ENCODE results near the gene INTS15. TPM values are rescaled to one million over a fixed set of nuclear protein-coding genes. Genes with fewer than 3 reads are reported as not detected.
A peak's percentile ranks its signal among the peaks of the same experiment; 100 is the strongest.

The INTS15 gene
- polyA plus RNA-seq, 4 donors = 15.0 to 28.7 (median 16.4) TPM

DNA sequence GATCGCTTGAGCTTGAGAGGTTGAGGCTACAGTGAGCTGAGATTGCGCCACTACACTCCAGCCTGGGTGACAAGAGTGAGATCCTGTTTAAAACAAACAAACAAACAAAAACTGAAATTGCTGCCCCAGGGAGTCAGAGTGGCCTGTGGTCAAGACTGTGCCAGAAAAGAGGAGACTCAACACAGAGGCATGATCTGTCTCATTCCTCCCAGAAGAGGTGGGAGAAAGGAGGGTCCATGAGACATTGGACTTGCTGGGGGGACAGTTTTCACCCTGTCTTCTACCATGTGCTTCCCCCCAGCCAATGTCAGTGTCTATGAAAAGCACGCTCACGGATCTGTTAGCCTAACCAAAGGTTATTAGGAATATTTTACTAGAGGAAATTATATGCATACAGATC lies 28.8 kb downstream of the INTS15 start:
- WGBS, 3 donors = 77 to 87% (median 83%) methylated on average over 4 of the region's 4 CpGs
- FAIRE-seq = no peak
- Histone ChIP-seq H3K27me3 (ENCODE audit: control insufficient read depth in 3 of 3, insufficient read depth in 3 of 3, low read length in 3 of 3) (peaks cover 0 to 8% (median 3%) of the 10 kb centered on the region in 3 donors), H3K9me3 (ENCODE audit: control insufficient read depth in 2 of 2, insufficient read depth in 1 of 2, low read depth in 1 of 2, low read length in 1 of 2) (no peaks in the 10 kb centered on the region), H3K27ac (ENCODE audit: low read depth in 1 of 3, low read length in 2 of 3) (no peak overlapping the region), H3K36me3 (ENCODE audit: control insufficient read depth in 3 of 3, insufficient read depth in 2 of 3, low read depth in 1 of 3, low read length in 3 of 3) (peaks cover 0 to 34% (median 0%) of the 10 kb centered on the region in 3 donors), H3K4me1 (ENCODE audit: control insufficient read depth in 3 of 3, insufficient read depth in 2 of 3, low read depth in 1 of 3, low read length in 2 of 3) (peaks cover 0 to 7% (median 2%) of the 10 kb centered on the region in 3 donors), H3K4me3 (ENCODE audit: low read depth in 1 of 3, low read length in 3 of 3) (no peak overlapping the region)
- no peak for DNase-seq

GRCh38 chr7:6619961-6620360 lies 30.1 kb downstream of the INTS15 start:
- peaks cover 0 to 34% (median 0%) of the 10 kb centered on the region in 3 donors for H3K36me3 ChIP-seq (ENCODE audit: control insufficient read depth in 3 of 3, insufficient read depth in 2 of 3, low read depth in 1 of 3, low read length in 3 of 3)
- 10 to 59% (median 17%) methylated on average over 3 of the region's 3 CpGs for WGBS, 3 donors
- peaks cover 0 to 5% (median 2%) of the 10 kb centered on the region in 3 donors for H3K4me1 ChIP-seq (ENCODE audit: control insufficient read depth in 3 of 3, insufficient read depth in 2 of 3, low read depth in 1 of 3, low read length in 2 of 3)
- no peaks in the 10 kb centered on the region for H3K9me3 ChIP-seq (ENCODE audit: control insufficient read depth in 2 of 2, insufficient read depth in 1 of 2, low read depth in 1 of 2, low read length in 1 of 2)
- no peak for FAIRE-seq
- no peak overlapping the region for H3K27ac ChIP-seq (ENCODE audit: low read depth in 1 of 3, low read length in 2 of 3)
- H3K4me3 ChIP-seq (ENCODE audit: low read depth in 1 of 3, low read length in 3 of 3) = no peak overlapping the region
- DNase-seq = peak in 1 of 2 donors; percentile 26
- H3K27me3 ChIP-seq (ENCODE audit: control insufficient read depth in 3 of 3, insufficient read depth in 3 of 3, low read length in 3 of 3) = peaks cover 0 to 5% (median 1%) of the 10 kb centered on the region in 3 donors

GRCh38 chr7:6621195-6622133 lies 31.6 kb downstream of the INTS15 start:
- DNase-seq (peak in 1 of 2 donors; percentile 41), FAIRE-seq (no peak)
- WGBS, 3 donors = 61 to 80% (median 70%) methylated on average over 20 of the region's 20 CpGs
- H3K27me3 ChIP-seq (ENCODE audit: control insufficient read depth in 3 of 3, insufficient read depth in 3 of 3, low read length in 3 of 3) = no peaks in the 10 kb centered on the region
- no peak overlapping the region for H3K4me3 ChIP-seq (ENCODE audit: low read depth in 1 of 3, low read length in 3 of 3)
- H3K9me3 ChIP-seq (ENCODE audit: control insufficient read depth in 2 of 2, insufficient read depth in 1 of 2, low read depth in 1 of 2, low read length in 1 of 2) = no peaks in the 10 kb centered on the region
- H3K36me3 ChIP-seq (ENCODE audit: control insufficient read depth in 3 of 3, insufficient read depth in 2 of 3, low read depth in 1 of 3, low read length in 3 of 3) = peaks cover 0 to 37% (median 0%) of the 10 kb centered on the region in 3 donors
- H3K4me1 ChIP-seq (ENCODE audit: control insufficient read depth in 3 of 3, insufficient read depth in 2 of 3, low read depth in 1 of 3, low read length in 2 of 3) = peaks cover 0 to 2% (median 0%) of the 10 kb centered on the region in 3 donors
- no peak overlapping the region for H3K27ac ChIP-seq (ENCODE audit: low read depth in 1 of 3, low read length in 2 of 3)

DNA sequence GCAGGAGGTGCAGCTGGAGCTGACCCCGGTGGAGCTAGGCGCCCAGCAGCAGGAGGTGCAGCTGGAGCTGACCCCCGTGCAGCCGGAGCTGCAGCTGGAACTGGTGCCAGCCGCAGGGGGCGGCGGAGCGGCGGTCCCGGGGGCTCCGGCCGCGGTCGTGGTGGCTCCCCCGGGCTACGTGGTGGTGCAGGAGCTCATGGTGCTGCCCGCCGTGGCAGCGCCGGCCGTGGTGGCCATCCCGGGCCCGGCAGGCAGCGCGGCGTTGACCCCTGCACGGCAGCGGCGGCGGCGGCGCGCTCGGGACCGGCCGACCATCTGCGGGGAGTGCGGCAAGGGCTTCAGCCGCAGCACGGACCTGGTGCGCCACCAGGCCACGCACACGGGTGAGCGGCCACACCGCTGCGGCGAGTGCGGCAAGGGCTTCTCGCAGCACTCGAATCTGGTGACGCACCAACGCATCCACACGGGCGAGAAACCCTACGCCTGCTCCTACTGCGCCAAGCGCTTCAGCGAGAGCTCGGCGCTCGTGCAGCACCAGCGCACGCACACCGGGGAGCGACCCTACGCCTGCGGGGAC lies 32.4 kb downstream of the INTS15 start:
- FAIRE-seq (no peak), DNase-seq (no peak)
- no peaks in the 10 kb centered on the region for H3K27me3 ChIP-seq (ENCODE audit: control insufficient read depth in 3 of 3, insufficient read depth in 3 of 3, low read length in 3 of 3)
- H3K27ac ChIP-seq (ENCODE audit: low read depth in 1 of 3, low read length in 2 of 3) = no peak overlapping the region
- H3K36me3 ChIP-seq (ENCODE audit: control insufficient read depth in 3 of 3, insufficient read depth in 2 of 3, low read depth in 1 of 3, low read length in 3 of 3) = peaks cover 0 to 36% (median 0%) of the 10 kb centered on the region in 3 donors
- H3K4me1 ChIP-seq (ENCODE audit: control insufficient read depth in 3 of 3, insufficient read depth in 2 of 3, low read depth in 1 of 3, low read length in 2 of 3) = peaks cover 0 to 2% (median 0%) of the 10 kb centered on the region in 3 donors
- no peak overlapping the region for H3K4me3 ChIP-seq (ENCODE audit: low read depth in 1 of 3, low read length in 3 of 3)
- 95 to 97% (median 97%) methylated on average over 48 to 67 of the region's 67 CpGs for WGBS, 3 donors
- H3K9me3 ChIP-seq (ENCODE audit: control insufficient read depth in 2 of 2, insufficient read depth in 1 of 2, low read depth in 1 of 2, low read length in 1 of 2) = no peaks in the 10 kb centered on the region

- Histone ChIP-seq H3K4me3 (ENCODE audit: low read depth in 1 of 3, low read length in 3 of 3) (no peak overlapping the region), H3K36me3 (ENCODE audit: control insufficient read depth in 3 of 3, insufficient read depth in 2 of 3, low read depth in 1 of 3, low read length in 3 of 3) (peaks cover 0 to 29% (median 0%) of the 10 kb centered on the region in 3 donors), H3K27ac (ENCODE audit: low read depth in 1 of 3, low read length in 2 of 3) (no peak overlapping the region), H3K9me3 (ENCODE audit: control insufficient read depth in 2 of 2, insufficient read depth in 1 of 2, low read depth in 1 of 2, low read length in 1 of 2) (no peaks in the 10 kb centered on the region), H3K4me1 (ENCODE audit: control insufficient read depth in 3 of 3, insufficient read depth in 2 of 3, low read depth in 1 of 3, low read length in 2 of 3) (peaks cover 0 to 2% (median 0%) of the 10 kb centered on the region in 3 donors), H3K27me3 (ENCODE audit: control insufficient read depth in 3 of 3, insufficient read depth in 3 of 3, low read length in 3 of 3) (no peaks in the 10 kb centered on the region)
- WGBS, 3 donors = 62 to 75% (median 74%) methylated on average over 15 of the region's 15 CpGs
- no peak for FAIRE-seq
- DNase-seq = no peak
These were observed 33.9 kb downstream of the INTS15 start for GRCh38 chr7:6623589-6624245.

GRCh38 chr7:6624246-6624611 lies 34.4 kb downstream of the INTS15 start:
- Histone ChIP-seq H3K27me3 (ENCODE audit: control insufficient read depth in 3 of 3, insufficient read depth in 3 of 3, low read length in 3 of 3) (no peaks in the 10 kb centered on the region), H3K36me3 (ENCODE audit: control insufficient read depth in 3 of 3, insufficient read depth in 2 of 3, low read depth in 1 of 3, low read length in 3 of 3) (peaks cover 0 to 29% (median 0%) of the 10 kb centered on the region in 3 donors), H3K27ac (ENCODE audit: low read depth in 1 of 3, low read length in 2 of 3) (no peak overlapping the region), H3K9me3 (ENCODE audit: control insufficient read depth in 2 of 2, insufficient read depth in 1 of 2, low read depth in 1 of 2, low read length in 1 of 2) (no peaks in the 10 kb centered on the region), H3K4me1 (ENCODE audit: control insufficient read depth in 3 of 3, insufficient read depth in 2 of 3, low read depth in 1 of 3, low read length in 2 of 3) (peaks cover 0 to 2% (median 0%) of the 10 kb centered on the region in 3 donors), H3K4me3 (ENCODE audit: low read depth in 1 of 3, low read length in 3 of 3) (no peak overlapping the region)
- 67 to 79% (median 74%) methylated on average over 3 of the region's 3 CpGs for WGBS, 3 donors
- DNase-seq (no peak), FAIRE-seq (no peak)

DNA sequence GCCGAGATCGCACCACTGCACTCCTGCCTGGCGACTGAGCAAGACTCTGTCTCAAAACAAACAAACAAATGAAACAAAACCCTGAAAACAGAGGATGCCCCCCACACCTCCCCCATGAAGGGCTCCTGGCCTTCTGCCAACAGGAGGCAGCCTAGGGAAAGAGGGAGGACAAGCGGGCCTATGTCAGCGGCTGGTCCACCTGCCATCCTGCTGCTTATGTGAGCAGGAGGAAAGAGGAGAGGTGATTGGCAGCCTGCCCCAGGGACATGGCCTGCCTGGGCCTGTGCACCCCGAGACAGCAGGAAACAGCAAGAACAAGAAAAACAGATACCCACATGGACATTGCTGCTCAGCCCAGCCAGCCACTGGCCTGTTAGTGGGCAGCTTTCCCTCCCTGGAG lies 38.2 kb downstream of the INTS15 start:
- Histone ChIP-seq H3K4me3 (ENCODE audit: low read depth in 1 of 3, low read length in 3 of 3) (no peak overlapping the region), H3K27me3 (ENCODE audit: control insufficient read depth in 3 of 3, insufficient read depth in 3 of 3, low read length in 3 of 3) (no peaks in the 10 kb centered on the region), H3K4me1 (ENCODE audit: control insufficient read depth in 3 of 3, insufficient read depth in 2 of 3, low read depth in 1 of 3, low read length in 2 of 3) (peaks cover 0 to 1% (median 0%) of the 10 kb centered on the region in 3 donors), H3K9me3 (ENCODE audit: control insufficient read depth in 2 of 2, insufficient read depth in 1 of 2, low read depth in 1 of 2, low read length in 1 of 2) (no peaks in the 10 kb centered on the region), H3K36me3 (ENCODE audit: control insufficient read depth in 3 of 3, insufficient read depth in 2 of 3, low read depth in 1 of 3, low read length in 3 of 3) (peaks cover 0 to 8% (median 0%) of the 10 kb centered on the region in 3 donors), H3K27ac (ENCODE audit: low read depth in 1 of 3, low read length in 2 of 3) (no peak overlapping the region)
- FAIRE-seq = no peak
- no peak for DNase-seq
- 77 to 82% (median 81%) methylated on average over 6 of the region's 6 CpGs for WGBS, 3 donors
